Measurements from ENCODE around the gene THSD1. TPM values are rescaled to one million over a fixed set of nuclear protein-coding genes. Genes with fewer than 3 reads are reported as not detected.

THSD1 gene
- total RNA-seq, 1 donor from 2014 or later, result 19.5 TPM

GRCh38 chr13:52447354-52447753 is 41.4 kb upstream of the THSD1 start:
- H3K27me3 ChIP-seq (ENCODE audit: control insufficient read depth, insufficient read depth, low read length), result no peaks in the 10 kb centered on the region
- peak; percentile 58 for DNase-seq (ENCODE audit: low read depth)
- H3K36me3 ChIP-seq (ENCODE audit: control insufficient read depth, insufficient read depth, low read length), result peaks cover 2% of the 10 kb centered on the region
- no peak overlapping the region for H3K4me3 ChIP-seq (ENCODE audit: low read depth, low read length)
- no peak for FAIRE-seq
- TF ChIP-seq CTCF (IDR thresholded peaks at IDR 0.05; ENCODE audit: insufficient read depth, low read length, severe bottlenecking), result no peak

GRCh38 chr13:52446265-52446664 is 40.3 kb upstream of the THSD1 start:
- FAIRE-seq (no peak), DNase-seq (ENCODE audit: low read depth) (peak; percentile 75)
- no peak overlapping the region for H3K4me3 ChIP-seq (ENCODE audit: low read depth, low read length)

DNA sequence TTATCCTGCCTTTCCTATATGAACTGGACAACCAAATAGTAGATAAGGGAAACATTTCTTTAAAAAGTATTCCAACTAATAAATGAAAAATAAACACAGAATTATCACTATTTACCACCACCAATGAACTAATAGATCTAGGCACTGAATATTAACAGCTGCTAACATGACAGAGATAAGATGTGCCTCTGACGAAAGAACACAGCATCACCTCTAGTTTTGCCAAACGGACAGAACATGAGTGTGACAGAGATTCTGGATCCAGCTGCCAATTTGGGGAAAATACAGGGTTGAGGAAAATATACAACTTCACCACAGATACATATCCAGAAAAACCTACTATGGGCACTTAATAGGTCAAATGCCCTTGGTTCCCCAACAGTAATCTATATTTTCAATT is 26.5 kb upstream of the THSD1 start:
- FAIRE-seq, result no peak
- Histone ChIP-seq H3K27me3 (ENCODE audit: control insufficient read depth, insufficient read depth, low read length) (no peaks in the 10 kb centered on the region), H3K36me3 (ENCODE audit: control insufficient read depth, insufficient read depth, low read length) (peaks cover 8% of the 10 kb centered on the region), H3K4me3 (ENCODE audit: low read depth, low read length) (no peak overlapping the region)
- TF ChIP-seq CTCF (IDR thresholded peaks at IDR 0.05; ENCODE audit: insufficient read depth, low read length, severe bottlenecking), result no peak
- no peak for DNase-seq (ENCODE audit: low read depth)

More at GRCh38 chr13:52446265-52446664, 40.3 kb upstream of the THSD1 start:
- Histone ChIP-seq H3K27me3 (ENCODE audit: control insufficient read depth, insufficient read depth, low read length) (no peaks in the 10 kb centered on the region), H3K36me3 (ENCODE audit: control insufficient read depth, insufficient read depth, low read length) (peaks cover 2% of the 10 kb centered on the region)
- no peak for TF ChIP-seq CTCF (IDR thresholded peaks at IDR 0.05; ENCODE audit: insufficient read depth, low read length, severe bottlenecking)

- Histone ChIP-seq H3K27me3 (ENCODE audit: control insufficient read depth, insufficient read depth, low read length) (no peaks in the 10 kb centered on the region), H3K4me3 (ENCODE audit: low read depth, low read length) (no peak overlapping the region), H3K36me3 (ENCODE audit: control insufficient read depth, insufficient read depth, low read length) (peaks cover 8% of the 10 kb centered on the region)
- DNase-seq (ENCODE audit: low read depth), result peak; percentile 81
- TF ChIP-seq CTCF (IDR thresholded peaks at IDR 0.05; ENCODE audit: insufficient read depth, low read length, severe bottlenecking), result no peak
- FAIRE-seq, result no peak
Measured at GRCh38 chr13:52428295-52428694, 22.3 kb upstream of the THSD1 start.

DNA sequence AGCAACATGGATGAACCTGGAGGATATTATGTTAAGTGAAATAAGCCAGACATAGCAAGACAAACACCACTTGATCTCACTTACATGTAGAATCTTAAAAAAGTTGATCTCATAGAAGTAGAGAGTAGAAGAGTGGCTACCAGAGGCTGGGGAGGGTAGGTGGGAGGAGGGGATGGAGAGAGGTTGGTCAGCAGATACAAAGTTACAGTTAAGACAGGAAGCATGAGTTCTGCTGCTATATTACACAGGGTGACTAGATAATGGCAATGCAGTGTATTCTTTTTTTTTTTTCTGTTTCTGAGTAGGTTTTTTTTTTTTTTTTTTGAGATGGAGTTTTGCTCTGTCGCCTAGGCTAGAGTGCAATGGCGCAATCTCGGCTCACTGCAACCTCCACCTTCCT is 15.2 kb upstream of the THSD1 start:
- FAIRE-seq, result no peak
- Histone ChIP-seq H3K36me3 (ENCODE audit: control insufficient read depth, insufficient read depth, low read length) (peaks cover 7% of the 10 kb centered on the region), H3K27me3 (ENCODE audit: control insufficient read depth, insufficient read depth, low read length) (no peaks in the 10 kb centered on the region), H3K4me3 (ENCODE audit: low read depth, low read length) (no peak overlapping the region)
- DNase-seq (ENCODE audit: low read depth), result no peak
- no peak for TF ChIP-seq CTCF (IDR thresholded peaks at IDR 0.05; ENCODE audit: insufficient read depth, low read length, severe bottlenecking)

- no peak for DNase-seq (ENCODE audit: low read depth)
- Histone ChIP-seq H3K36me3 (ENCODE audit: control insufficient read depth, insufficient read depth, low read length) (peaks cover 5% of the 10 kb centered on the region), H3K4me3 (ENCODE audit: low read depth, low read length) (no peak overlapping the region), H3K27me3 (ENCODE audit: control insufficient read depth, insufficient read depth, low read length) (no peaks in the 10 kb centered on the region)
- no peak for FAIRE-seq
- TF ChIP-seq CTCF (IDR thresholded peaks at IDR 0.05; ENCODE audit: insufficient read depth, low read length, severe bottlenecking), result no peak
Measured at GRCh38 chr13:52419080-52419479, 13.1 kb upstream of the THSD1 start.

Data from bronchial epithelial cell (primary cell).